ENCODE measurements around the gene ZNF69.
"Not testable (repeated sequence)": the region's sequence is repeated elsewhere in the genome, so short reads cannot be mapped to it uniquely, and the experiment has no call there.

Gene ZNF69

DNA sequence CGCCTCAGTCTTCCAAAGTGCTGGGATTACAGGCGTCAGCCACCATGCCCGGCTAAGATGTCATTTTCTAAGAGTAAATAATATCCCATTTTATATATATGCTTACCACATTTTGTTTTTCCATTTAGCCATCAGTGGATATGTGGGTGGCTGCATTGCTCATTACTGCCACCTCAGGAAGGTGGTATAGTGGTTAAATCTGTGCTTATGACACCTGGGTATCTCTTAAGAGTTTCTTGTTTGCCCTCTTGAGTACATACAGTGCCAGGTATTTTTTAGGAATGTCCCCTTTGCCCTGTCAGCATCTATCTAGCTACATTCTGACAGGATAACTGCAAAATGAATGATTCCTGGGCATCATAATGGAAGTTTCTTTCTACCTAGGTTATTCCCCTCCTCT, 14.6 kb downstream of the ZNF69 start:
- DNase-seq = no peak

DNA sequence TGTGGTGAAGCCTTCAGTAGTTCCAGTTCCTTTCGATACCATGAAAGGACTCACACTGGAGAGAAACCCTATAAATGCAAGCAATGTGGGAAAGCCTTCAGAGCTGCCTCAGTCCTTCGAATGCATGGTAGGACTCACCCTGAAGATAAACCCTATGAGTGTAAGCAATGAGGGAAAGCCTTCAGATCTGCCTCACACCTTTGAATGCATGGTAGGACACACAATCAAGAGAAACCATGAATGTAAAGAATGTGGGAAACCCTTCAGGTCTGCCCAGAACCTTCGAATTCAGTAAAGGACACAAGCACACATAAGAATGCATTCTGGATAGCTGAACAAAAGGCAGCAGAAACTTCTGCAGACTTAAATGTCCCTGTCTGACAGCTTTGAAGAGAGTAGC, 18.3 kb downstream of the ZNF69 start:
- no peak for DNase-seq

DNA sequence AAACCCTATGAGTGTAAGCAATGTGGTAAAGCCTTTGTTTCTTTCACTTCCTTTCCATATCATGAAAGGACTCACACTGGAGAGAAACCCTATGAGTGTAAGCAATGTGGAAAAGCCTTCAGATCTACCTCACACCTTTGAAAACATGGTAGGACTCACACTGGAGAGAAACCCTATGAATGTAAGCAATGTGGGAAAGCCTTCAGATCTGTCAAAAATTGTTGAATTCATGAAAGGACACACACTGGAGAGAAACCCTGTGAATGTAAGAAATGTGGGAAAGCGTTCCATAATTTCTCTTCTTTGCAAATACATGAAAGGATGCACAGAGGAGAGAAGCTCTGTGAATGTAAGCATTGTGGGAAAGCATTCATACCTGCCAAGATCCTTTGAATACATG, 24.4 kb downstream of the ZNF69 start:
- DNase-seq = not testable (repeated sequence)

DNA sequence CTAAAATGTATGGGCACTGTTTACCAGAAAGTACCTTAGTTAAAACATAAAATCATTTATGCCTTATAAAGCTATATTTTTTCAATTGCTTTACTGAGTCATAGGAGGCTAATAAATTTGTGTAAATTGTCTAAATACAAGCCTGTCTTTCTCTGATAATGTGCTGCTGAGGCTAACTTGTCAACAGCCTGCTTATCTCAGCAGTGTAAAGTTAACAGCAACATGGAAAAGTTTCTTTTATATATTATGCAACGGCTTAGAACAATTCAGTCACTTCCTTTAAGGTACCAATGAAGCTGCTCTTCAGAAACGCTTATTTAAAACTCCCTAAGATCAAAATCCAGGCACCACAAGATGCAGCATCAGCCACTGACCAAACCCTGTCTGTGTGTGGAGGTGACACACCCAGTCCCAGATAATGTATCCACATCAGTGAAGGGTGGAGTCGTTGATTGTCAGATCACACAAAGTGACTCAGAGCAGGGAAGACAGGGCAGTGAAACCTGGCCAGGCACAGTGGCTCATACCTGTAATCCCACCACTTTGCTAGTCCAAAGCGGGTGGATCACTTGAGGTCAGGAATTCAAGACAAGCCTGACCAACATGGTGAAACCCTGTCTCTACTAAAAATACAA, 27.0 kb downstream of the ZNF69 start:
- DNase-seq = not testable (repeated sequence)

DNA sequence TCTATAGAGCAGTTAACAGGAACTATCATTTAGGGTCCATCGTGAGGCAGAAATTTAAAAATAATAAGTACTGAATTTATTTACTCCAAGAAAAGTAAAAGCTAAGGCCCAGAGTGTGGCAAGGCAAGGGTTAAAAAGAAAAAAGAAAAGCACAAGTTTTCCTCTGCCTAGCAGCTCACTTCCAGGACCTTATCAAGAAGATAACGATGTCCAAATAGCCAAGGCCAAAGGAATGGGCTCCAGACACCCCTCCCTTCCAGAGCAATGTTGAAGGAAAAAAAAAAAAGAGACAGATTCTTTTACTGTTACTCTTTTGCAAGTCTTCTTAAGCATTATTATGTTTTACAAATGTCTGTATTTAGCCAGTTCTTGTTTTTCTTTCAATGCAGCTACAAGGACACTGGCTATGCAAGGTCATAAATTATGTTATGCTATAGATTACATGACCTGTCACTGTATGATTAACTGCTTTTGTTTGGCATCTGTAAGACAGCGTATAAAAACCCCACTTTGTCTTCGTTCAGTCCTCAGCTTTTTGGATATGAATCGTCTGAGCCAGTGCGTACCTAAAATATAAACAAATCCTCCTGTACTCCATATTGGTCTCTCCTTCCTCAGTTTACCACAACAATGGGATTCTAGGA, 34.4 kb downstream of the ZNF69 start:
- no peak for DNase-seq

DNA sequence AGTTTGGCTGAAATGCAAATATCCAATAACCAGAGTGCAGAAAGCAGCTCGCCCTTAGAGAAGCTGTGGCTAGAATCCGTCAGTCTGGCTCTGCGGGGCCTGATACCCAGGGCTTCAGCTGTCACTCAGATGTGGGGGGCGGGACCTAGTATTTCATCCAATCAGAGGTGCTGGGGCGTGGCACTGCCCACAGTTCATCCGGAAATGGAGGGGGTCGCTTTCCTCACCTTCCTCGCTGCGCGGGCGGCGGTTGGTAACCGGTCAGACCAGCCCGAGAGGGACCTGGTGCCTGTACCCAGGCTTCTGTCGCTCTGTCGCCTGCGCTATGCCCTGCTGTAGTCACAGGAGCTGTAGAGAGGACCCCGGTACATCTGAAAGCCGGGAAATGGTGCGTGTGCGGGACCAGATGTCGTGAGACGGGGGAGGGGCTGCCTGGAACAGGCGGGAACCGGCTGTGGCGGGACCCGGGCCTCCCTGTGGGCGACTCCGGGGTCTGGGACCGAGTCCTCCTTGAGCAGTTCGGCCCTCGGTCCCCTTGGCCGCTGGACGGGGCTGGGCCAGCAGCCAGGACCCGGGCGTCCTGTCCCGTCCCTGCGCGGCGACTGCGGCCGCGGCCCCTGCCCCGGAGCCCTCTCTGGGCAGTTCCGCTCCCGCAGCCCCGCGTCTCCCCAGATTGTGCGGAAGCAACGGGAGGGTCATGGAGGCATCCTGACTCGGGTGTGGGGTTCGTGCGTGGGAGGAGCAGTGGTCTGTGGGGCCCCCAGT, 37.5 kb downstream of the ZNF69 start, which contains the start of gene ZNF700:
Gene ZNF700 (plus strand): TSS at position 222 of the 765 bp plus-strand sequence. CDS start 104 bp downstream, at position 326.
- DNase-seq = peak; percentile 87

DNA sequence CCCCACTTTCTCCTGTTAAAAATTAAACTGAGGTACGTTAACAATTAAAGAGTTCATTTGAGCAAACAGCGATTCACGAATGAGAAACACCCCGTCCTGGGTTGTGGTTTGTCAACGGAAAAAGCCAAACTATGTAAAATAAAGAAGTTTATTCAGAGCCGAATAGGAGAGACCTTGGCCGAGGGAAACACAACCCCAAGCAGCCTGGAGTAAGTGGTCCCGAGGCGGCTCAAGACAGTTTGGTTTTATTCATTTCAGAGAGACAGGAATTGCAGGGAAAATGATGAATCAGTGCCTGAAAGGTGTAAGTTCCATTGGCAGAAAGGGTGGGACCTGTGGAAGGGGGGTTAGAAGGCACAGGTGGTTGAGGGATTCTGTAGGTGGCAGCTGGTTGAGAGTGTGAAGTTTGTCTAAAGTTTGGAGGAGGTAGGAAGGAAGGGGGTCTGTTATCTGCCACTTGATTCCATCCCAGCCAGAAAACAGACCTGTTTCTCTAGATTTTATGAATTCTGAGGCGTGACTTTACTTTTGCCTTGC, 38.1 kb downstream of the ZNF69 start:
- not testable (repeated sequence) for DNase-seq

DNA sequence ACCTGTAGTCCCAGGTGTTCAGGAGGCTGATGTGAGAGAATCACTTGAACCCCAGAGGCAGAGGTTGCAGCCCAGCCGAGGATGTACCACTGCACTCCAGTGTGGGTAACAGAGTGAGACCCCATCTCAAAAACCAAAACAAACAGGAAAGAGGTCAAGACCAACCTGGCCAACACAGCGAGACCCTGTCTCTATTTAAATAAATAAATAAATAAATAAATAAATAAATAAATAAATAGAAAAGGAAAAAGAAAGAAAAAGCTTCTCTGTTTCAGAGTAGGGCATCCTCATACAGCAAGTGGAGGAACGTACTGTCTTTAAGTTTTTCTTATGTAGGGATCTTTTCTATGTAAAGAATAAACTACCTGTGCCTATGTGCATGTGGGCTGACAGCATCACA, 39.6 kb downstream of the ZNF69 start:
- DNase-seq = no peak

DNA sequence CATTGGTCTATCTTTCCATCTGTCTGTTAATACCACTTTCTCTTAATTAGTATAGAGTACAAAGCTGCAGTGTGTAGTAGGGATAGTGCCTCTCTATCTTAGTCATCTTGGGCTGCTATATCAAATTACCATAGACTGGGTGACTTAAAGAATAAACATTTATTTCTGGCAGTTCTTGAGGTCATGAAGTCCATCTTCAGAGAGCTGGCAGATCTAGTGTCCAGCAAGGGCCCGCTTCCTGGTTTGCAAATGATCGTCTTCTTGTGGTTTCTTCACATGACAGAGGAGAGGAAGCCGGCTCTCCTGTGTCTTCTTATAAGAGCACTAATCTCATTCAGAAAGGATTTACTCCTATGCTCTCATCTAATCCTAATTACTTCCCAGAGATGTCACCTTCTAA, 43.5 kb downstream of the ZNF69 start:
- no peak for DNase-seq

DNA sequence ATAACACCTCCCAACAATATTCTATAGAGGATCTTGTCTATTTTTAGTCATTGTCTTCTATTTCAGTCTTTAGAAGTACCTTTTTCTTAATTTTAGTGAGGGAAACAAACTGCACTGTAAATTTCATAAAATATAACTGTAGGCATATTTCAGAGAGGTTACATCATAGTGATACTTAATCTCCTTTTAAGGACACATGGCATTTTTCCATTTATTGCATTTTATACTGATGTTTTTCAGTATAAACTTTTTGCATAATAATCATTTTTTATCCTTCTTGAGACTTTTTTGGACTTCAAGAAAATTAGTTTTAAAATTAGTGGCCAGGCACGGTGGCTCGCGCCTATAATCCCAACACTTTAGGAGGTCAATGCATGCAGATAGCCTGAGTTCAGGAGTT, 43.9 kb downstream of the ZNF69 start:
- no peak for DNase-seq

DNA sequence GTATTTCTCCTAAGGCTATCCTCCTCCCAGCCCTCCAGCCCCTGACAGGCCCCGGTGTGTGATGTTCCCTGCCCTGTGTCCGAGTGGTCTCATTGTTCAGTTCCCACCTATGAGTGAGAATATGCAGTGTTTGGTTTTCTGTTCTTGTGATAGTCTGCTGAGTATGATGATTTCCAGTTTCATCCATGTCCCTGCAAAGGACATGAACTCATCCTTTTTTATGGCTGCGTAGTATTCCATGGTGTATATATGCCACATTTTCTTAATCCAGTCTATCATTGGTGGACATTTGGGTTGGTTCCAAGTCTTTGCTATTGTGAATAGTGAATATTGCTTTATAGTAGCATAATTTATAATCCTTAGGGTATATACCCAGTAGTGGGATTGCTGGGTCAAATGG, 48.2 kb downstream of the ZNF69 start:
- DNase-seq = not testable (repeated sequence)

DNA sequence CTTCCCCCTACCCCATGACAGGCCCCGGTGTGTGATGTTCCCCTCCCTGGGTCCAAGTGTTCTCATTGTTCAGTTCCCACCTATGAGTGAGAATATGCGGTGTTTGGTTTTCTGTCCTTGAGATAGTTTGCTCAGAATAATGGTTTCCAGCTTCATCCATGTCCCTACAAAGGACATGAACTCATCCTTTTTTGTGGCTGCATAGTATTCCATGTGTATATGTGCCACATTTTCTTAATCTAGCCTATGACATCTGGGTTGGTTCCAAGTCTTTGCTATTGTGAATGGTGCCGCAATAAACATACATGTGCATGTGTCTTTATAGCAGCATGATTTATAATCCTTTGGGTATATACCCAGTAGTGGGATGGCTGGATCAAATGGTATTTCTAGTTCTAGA, 50.8 kb downstream of the ZNF69 start:
- DNase-seq = not testable (repeated sequence)

DNA sequence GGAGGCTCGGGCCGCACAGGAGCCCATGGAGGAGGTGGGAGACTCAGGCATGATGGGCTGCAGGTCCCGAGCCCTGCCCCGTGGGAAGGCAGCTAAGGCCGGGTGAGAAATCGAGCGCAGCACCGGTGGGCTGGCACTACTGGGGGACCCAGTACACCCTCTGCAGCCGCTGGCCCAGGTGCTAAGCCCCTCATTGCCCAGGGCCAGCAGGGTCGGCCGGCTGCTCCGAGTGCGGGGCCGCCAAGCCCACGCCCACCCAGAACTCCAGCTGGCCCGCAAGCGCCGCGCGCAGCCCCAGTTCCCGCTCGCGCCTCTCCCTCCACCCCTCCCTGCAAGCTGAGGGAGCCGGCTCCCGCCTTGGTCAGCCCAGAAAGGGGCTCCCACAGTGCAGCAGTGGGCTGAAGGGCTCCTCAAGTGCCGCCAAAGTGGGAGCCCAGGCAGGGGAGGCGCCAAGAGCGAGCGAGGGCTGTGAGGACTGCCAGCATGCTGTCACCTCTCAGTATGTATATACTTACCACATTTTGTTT, 53.8 kb downstream of the ZNF69 start:
- DNase-seq = not testable (repeated sequence)

DNA sequence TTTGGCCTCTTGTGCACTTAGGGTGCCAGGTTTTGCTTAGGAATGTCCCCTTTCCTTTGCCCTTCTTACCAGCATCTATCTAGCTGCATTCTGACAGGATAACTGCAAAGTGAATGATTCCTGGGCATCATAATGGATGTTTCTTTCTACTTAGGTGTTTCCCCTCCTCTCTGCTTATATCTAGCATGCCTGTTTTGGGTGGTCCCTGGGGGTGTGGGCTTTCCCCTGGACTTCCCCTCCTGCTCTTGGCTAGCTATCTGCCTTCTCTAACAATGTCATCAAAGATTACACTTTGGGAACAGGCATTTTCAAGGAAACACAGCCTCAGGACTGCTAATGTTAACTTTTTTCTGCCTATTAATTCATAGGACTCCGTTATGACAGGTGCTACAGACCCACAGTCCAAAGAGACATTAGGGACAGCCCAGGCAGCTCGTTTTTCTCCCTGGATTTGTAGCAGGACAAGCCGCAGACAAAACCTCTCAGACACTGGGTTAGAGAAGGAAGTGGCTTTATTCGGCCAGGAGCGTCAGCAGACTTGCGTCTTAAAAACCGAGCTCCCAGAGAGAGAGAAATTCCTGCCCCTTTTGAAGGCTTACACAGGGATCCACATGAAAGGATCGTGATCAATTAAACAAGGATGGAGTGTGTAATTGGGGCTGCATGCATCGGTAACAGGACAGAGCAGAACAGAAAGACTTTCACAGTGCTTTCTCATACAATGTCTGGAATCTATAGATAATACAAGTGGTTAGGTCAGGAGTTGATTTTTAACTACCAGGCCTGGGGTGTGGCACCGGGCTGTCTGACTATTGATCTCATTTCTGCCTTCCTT, 54.6 kb downstream of the ZNF69 start:
- DNase-seq = no peak

DNA sequence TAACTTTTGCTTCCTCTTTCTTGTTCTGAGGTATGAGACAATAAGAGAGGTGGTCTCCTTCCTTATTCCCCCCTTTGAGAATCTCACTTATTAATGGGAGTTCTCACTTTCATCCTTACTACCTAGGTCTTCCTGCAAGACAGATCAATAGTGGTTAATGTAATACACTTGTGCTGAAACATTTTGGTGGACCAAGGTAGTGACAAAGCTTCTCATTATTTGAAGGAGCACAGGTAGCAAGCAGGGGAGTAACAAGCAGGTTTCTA, 55.2 kb downstream of the ZNF69 start:
- DNase-seq = no peak

DNA sequence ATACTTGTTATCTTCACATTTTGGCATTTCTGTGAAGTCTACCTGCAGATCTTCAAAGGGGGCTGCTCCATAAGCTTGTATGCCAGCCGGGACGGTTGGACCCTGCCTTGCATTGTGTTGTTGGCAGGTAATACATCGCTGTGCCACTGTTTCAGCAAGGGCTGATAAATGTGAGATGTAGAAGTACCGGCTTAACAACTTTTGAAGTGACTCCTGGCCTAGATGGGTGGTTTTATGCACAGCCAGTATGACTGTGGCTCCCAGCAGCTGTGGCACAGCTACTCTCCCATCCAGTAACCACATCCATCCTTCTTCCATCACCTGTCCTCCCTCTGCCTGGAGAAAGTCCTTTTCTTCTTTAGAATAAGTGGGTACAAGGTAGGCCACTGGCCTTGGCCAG, 57.1 kb downstream of the ZNF69 start:
- no peak for DNase-seq

DNA sequence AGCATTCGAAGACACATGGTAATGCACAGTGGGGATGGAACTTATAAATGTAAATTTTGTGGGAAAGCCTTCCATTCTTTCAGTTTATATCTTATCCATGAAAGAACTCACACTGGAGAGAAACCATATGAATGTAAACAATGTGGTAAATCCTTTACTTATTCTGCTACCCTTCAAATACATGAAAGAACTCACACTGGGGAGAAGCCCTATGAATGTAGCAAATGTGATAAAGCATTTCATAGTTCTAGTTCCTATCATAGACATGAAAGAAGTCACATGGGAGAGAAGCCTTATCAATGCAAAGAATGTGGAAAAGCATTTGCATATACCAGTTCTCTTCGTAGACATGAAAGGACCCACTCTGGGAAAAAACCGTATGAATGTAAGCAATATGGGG, 61.1 kb downstream of the ZNF69 start:
- no peak for DNase-seq

DNA sequence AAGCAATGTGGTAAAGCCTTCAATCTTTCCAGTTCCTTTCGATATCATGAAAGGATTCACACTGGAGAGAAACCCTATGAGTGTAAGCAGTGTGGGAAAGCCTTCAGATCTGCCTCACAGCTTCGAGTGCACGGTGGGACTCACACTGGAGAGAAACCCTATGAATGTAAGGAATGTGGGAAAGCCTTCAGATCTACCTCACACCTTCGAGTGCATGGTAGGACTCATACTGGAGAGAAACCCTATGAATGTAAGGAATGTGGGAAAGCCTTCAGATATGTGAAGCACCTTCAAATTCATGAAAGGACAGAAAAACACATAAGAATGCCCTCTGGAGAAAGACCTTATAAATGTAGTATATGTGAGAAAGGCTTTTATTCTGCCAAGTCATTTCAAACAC, 61.6 kb downstream of the ZNF69 start:
- DNase-seq = no peak

DNA sequence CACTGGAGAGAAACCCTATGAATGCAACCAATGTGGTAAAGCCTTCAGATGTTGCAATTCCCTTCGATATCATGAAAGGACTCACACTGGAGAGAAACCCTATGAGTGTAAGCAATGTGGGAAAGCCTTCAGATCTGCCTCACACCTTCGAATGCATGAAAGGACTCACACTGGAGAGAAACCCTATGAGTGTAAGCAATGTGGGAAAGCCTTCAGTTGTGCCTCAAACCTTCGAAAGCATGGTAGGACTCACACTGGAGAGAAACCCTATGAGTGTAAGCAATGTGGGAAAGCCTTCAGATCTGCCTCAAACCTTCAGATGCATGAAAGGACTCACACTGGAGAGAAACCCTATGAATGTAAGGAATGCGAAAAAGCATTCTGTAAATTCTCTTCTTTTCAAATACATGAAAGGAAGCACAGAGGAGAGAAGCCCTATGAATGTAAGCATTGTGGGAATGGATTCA, 62.1 kb downstream of the ZNF69 start:
- not testable (repeated sequence) for DNase-seq

DNA sequence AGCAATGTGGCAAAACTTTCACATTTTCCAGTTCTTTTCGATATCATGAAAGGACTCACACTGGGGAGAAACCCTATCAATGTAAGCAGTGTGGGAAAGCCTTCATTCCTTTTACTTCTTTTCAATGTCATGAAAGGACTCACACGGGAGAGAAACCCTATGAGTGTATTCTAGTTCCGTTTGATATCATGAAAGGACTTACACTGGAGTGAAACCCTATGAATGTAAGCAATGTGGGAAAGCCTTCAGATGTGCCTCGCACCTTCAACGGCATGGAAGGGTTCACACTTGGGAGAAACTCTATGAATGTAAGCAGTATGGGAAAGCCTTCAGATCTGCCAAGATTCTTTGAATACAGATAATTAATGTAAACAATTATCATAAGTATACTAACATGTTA, 62.7 kb downstream of the ZNF69 start:
- DNase-seq = no peak

Data from effector CD4-positive, alpha-beta T cell (primary cell).